Prostate gland (tissue), 2 donors: Measurements from ENCODE around the gene ARSG.
"Not testable (repeated sequence)": the region's sequence is repeated elsewhere in the genome, so short reads cannot be mapped to it uniquely, and the experiment has no call there.

Source experiments
- CTCF ChIP-seq, 4 experiments: fragments of 200-600 bp in 2 of 4; fragments of 450-650 bp in 2 of 4; sonication (generic) in 2 of 4; IDR thresholded peaks; 1 replicate in 3 of 4; 2 replicates in 1 of 4; pipeline ENCODE4 v1.5.1; 2016 to 2019; ENCODE audit warnings: antibody characterized with exemption in 4 of 4, mild to moderate bottlenecking in 2 of 4, moderate library complexity in 2 of 4
- POLR2A ChIP-seq: fragments of 450-650 bp; IDR thresholded peaks from one replicate; pipeline ENCODE4 v1.6.1; 2016; ENCODE audit warnings: antibody characterized with exemption, mild to moderate bottlenecking
- POLR2AphosphoS5 ChIP-seq: sonication (generic); formaldehyde crosslinking; IDR thresholded peaks from one replicate; pipeline ENCODE4 v1.6.1; 2017; ENCODE audit warnings: antibody characterized with exemption

GRCh38 chr17:68403837-68404236 is 112.5 kb downstream of the ARSG start:
- not testable (repeated sequence) for TF ChIP-seq POLR2AphosphoS5; POLR2A; CTCF (IDR thresholded peaks at IDR 0.05)
